HG03280 (cell line): ENCODE data around the gene OR13C3.
"Not testable (repeated sequence)": the region's sequence is repeated elsewhere in the genome, so short reads cannot be mapped to it uniquely, and the experiment has no call there.

Experiments
- ATAC-seq: cut with Tn5 transposase; IDR thresholded peaks from one replicate; pipeline ENCODE4 v1.9.1; 2021; ENCODE audit warnings: mild to moderate bottlenecking, moderate library complexity; ENCODE audit not compliant: unreplicated experiment

Gene OR13C3

GRCh38 chr9:104536756-104537155, at the start of gene OR13C3:
TSS of gene OR13C3 (minus strand) at chr9:104536856. CDS start at chr9:104536723, 133 bp downstream.
- ATAC-seq: no peak

GRCh38 chr9:104580562-104580961, 43.9 kb upstream of the OR13C3 start:
- ATAC-seq: no peak

- ATAC-seq: no peak
Measured at GRCh38 chr9:104577263-104577662, 40.6 kb upstream of the OR13C3 start.

- no peak for ATAC-seq
Measured at GRCh38 chr9:104575456-104575855, 38.8 kb upstream of the OR13C3 start.

- no peak for ATAC-seq
Measured at GRCh38 chr9:104572612-104573011, 36.0 kb upstream of the OR13C3 start.

GRCh38 chr9:104568868-104569267, 32.2 kb upstream of the OR13C3 start, which contains the start of gene OR13C8:
TSS of gene OR13C8 (plus strand) at chr9:104569168. CDS start at chr9:104569168, 0 bp downstream.
- ATAC-seq: no peak

- ATAC-seq: no peak
Measured at GRCh38 chr9:104564358-104564757, 27.7 kb upstream of the OR13C3 start.

GRCh38 chr9:104556830-104557634, 20.4 kb upstream of the OR13C3 start:
- ATAC-seq: no peak

- no peak for ATAC-seq
Measured at GRCh38 chr9:104555521-104555920, 18.9 kb upstream of the OR13C3 start.

GRCh38 chr9:104553261-104553660, 16.6 kb upstream of the OR13C3 start:
- ATAC-seq: no peak

GRCh38 chr9:104544644-104545043, 8.0 kb upstream of the OR13C3 start:
- ATAC-seq: no peak

GRCh38 chr9:104539275-104539674, 2.6 kb upstream of the OR13C3 start:
- no peak for ATAC-seq

- ATAC-seq: no peak
Measured at GRCh38 chr9:104527109-104527508, 9.5 kb downstream of the OR13C3 start, which contains the start of gene OR13C4. TSS of gene OR13C4 (minus strand) at chr9:104527209. CDS start at chr9:104527209, 0 bp downstream.

GRCh38 chr9:104520241-104520640, 16.4 kb downstream of the OR13C3 start:
- ATAC-seq: not testable (repeated sequence)

GRCh38 chr9:104514901-104515300, 21.8 kb downstream of the OR13C3 start:
- ATAC-seq: no peak

GRCh38 chr9:104506565-104506964, 30.1 kb downstream of the OR13C3 start:
- no peak for ATAC-seq

- no peak for ATAC-seq
Measured at GRCh38 chr9:104503963-104504362, 32.7 kb downstream of the OR13C3 start, which contains the start of gene OR13F1. TSS of gene OR13F1 (plus strand) at chr9:104504263. CDS start at chr9:104504263, 0 bp downstream.

GRCh38 chr9:104503440-104503839, 33.2 kb downstream of the OR13C3 start:
- no peak for ATAC-seq

GRCh38 chr9:104494808-104495207, 41.8 kb downstream of the OR13C3 start:
- ATAC-seq: no peak
